Measurements from ENCODE around the gene RAPGEF1. TPM values are rescaled to one million over a fixed set of nuclear protein-coding genes. Genes with fewer than 3 reads are reported as not detected.

The RAPGEF1 gene
- total and polyA plus RNA-seq, 2 experiments from 2014 or later: 9.9 to 82.8 TPM

GRCh38 chr9:131743096-131743495, 3.2 kb upstream of the RAPGEF1 start (continued):
- no peak for TF ChIP-seq EZH2 (IDR thresholded peaks at IDR 0.05; ENCODE audit: low read depth, unreplicated experiment)
- no peak for TF ChIP-seq STAT1 (IDR thresholded peaks at IDR 0.05; ENCODE audit: unreplicated experiment)
- TF ChIP-seq ZNF331 (CRISPR knock-in tag; IDR thresholded peaks at IDR 0.05; ENCODE audit: low read depth): no peak

DNA sequence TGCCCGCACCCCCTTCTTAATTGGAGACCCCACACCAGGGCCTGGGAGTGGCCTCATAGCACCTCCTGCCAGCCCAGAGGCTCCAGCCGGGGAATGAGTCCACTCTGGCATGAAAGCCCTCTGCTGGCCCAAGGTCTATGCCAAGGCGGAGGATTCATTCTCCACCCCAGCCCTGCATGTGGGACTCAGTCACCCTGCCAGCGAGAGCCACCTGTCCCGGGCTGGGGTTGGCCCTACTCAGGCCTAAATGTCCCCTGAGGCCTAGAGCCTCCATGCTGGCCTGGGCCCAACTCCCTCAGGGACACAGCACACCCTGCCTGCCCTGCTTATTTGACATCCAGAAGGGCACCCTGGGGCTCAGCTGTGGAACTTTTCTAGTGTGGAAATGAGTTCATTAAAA, 1.0 kb upstream of the RAPGEF1 start:
- Histone ChIP-seq H3K9me2 (ENCODE audit: insufficient read depth) (no peaks in the 10 kb centered on the region), H3K79me2 (replicated peaks; ENCODE audit: insufficient read depth) (peaks cover 34% of the 10 kb centered on the region), H2AFZ (no peak overlapping the region), H3K4me1 (ENCODE audit: insufficient read depth) (peaks cover 17% of the 10 kb centered on the region), H3K36me3 (ENCODE audit: insufficient read depth) (no peaks in the 10 kb centered on the region), H3F3A (replicated peaks; ENCODE audit: low read depth) (no peaks in the 10 kb centered on the region), H3K27ac (ENCODE audit: low read depth) (no peak overlapping the region), H4K20me1 (replicated peaks; ENCODE audit: insufficient read depth) (peaks cover 11% of the 10 kb centered on the region), H3K4me3 (no peak overlapping the region), H3K27me3 (ENCODE audit: insufficient read depth) (no peaks in the 10 kb centered on the region), H3K4me2 (no peak overlapping the region)
- Mint-ChIP-seq H3K4me1 (peaks cover 22% of the 10 kb centered on the region), H3K36me3 (ENCODE audit: low read depth) (peaks cover 10% of the 10 kb centered on the region), H3K9me3 (peaks cover 5% of the 10 kb centered on the region; the same call in 2 of the 3 replicates), H3K27ac (no peak overlapping the region), H3K4me3 (peak overlapping the region; percentile 62; the same call in 2 of the 3 replicates), H3K27me3 (ENCODE audit: insufficient read depth, low read depth, poor library complexity) (peaks cover 20% of the 10 kb centered on the region)
- ATAC-seq (no peak), DNase-seq (ENCODE audit: low spot score) (no peak)
- TF ChIP-seq CREB1 (CRISPR knock-in tag; IDR thresholded peaks at IDR 0.05; ENCODE audit: low read depth): no peak
- TF ChIP-seq EZH2 (IDR thresholded peaks at IDR 0.05; ENCODE audit: low read depth, unreplicated experiment): no peak
- TF ChIP-seq, protein P1, sequence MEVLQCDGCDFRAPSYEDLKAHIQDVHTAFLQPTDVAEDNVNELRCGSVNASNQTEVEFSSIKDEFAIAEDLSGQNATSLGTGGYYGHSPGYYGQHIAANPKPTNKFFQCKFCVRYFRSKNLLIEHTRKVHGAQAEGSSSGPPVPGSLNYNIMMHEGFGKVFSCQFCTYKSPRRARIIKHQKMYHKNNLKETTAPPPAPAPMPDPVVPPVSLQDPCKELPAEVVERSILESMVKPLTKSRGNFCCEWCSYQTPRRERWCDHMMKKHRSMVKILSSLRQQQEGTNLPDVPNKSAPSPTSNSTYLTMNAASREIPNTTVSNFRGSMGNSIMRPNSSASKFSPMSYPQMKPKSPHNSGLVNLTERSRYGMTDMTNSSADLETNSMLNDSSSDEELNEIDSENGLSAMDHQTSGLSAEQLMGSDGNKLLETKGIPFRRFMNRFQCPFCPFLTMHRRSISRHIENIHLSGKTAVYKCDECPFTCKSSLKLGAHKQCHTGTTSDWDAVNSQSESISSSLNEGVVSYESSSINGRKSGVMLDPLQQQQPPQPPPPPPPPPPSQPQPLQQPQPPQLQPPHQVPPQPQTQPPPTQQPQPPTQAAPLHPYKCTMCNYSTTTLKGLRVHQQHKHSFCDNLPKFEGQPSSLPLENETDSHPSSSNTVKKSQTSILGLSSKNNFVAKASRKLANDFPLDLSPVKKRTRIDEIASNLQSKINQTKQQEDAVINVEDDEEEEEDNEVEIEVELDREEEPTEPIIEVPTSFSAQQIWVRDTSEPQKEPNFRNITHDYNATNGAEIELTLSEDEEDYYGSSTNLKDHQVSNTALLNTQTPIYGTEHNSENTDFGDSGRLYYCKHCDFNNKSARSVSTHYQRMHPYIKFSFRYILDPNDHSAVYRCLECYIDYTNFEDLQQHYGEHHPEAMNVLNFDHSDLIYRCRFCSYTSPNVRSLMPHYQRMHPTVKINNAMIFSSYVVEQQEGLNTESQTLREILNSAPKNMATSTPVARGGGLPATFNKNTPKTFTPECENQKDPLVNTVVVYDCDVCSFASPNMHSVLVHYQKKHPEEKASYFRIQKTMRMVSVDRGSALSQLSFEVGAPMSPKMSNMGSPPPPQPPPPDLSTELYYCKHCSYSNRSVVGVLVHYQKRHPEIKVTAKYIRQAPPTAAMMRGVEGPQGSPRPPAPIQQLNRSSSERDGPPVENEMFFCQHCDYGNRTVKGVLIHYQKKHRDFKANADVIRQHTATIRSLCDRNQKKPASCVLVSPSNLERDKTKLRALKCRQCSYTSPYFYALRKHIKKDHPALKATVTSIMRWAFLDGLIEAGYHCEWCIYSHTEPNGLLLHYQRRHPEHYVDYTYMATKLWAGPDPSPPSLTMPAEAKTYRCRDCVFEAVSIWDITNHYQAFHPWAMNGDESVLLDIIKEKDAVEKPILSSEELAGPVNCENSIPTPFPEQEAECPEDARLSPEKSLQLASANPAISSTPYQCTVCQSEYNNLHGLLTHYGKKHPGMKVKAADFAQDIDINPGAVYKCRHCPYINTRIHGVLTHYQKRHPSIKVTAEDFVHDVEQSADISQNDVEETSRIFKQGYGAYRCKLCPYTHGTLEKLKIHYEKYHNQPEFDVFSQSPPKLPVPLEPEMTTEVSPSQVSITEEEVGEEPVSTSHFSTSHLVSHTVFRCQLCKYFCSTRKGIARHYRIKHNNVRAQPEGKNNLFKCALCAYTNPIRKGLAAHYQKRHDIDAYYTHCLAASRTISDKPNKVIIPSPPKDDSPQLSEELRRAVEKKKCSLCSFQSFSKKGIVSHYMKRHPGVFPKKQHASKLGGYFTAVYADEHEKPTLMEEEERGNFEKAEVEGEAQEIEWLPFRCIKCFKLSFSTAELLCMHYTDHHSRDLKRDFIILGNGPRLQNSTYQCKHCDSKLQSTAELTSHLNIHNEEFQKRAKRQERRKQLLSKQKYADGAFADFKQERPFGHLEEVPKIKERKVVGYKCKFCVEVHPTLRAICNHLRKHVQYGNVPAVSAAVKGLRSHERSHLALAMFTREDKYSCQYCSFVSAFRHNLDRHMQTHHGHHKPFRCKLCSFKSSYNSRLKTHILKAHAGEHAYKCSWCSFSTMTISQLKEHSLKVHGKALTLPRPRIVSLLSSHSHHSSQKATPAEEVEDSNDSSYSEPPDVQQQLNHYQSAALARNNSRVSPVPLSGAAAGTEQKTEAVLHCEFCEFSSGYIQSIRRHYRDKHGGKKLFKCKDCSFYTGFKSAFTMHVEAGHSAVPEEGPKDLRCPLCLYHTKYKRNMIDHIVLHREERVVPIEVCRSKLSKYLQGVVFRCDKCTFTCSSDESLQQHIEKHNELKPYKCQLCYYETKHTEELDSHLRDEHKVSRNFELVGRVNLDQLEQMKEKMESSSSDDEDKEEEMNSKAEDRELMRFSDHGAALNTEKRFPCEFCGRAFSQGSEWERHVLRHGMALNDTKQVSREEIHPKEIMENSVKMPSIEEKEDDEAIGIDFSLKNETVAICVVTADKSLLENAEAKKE (CRISPR knock-in tag; IDR thresholded peaks at IDR 0.05): no peak
- no peak for TF ChIP-seq ZNF114 (CRISPR knock-in tag; IDR thresholded peaks at IDR 0.05)
- TF ChIP-seq POLR2AphosphoS5 (IDR thresholded peaks at IDR 0.05; ENCODE audit: low read depth): no peak
- no peak for TF ChIP-seq EZH2phosphoT487 (IDR thresholded peaks at IDR 0.05; ENCODE audit: unreplicated experiment)
- no peak for TF ChIP-seq ZNF331 (CRISPR knock-in tag; IDR thresholded peaks at IDR 0.05; ENCODE audit: low read depth)
- TF ChIP-seq STAT1 (IDR thresholded peaks at IDR 0.05; ENCODE audit: unreplicated experiment): no peak
- TF ChIP-seq JUNB (IDR thresholded peaks at IDR 0.05; ENCODE audit: unreplicated experiment): no peak
- TF ChIP-seq ETS1 (IDR thresholded peaks at IDR 0.05): no peak
